RPMI7951 (cell line): Measurements from ENCODE around the gene PIGS. TPM values are rescaled to one million over a fixed set of nuclear protein-coding genes. Genes with fewer than 3 reads are reported as not detected.
"Not testable (repeated sequence)": the region's sequence is repeated elsewhere in the genome, so short reads cannot be mapped to it uniquely, and the experiment has no call there.

Experiments used
- DNase-seq: peaks from one replicate; pipeline ENCODE4 v3.0.0-alpha.2; 2012; ENCODE audit warnings: low read depth
- total RNA-seq: library from RNA; depleted of rRNA; stranded (reverse); fragments of >200 nt; shearing (Covaris generic); gene quantifications from 2 replicates; pipeline ENCODE4 v1.2.3, GENCODE V29; 2014

The PIGS gene
- total RNA-seq, 1 experiment from 2014 or later: 58.8 TPM

GRCh38 chr17:28529013-28529400 lies 42.3 kb downstream of the PIGS start:
- no peak for DNase-seq

GRCh38 chr17:28528327-28529012 lies 42.9 kb downstream of the PIGS start:
- DNase-seq: peak; percentile 17

GRCh38 chr17:28527859-28528258 lies 43.5 kb downstream of the PIGS start:
- DNase-seq: no peak

GRCh38 chr17:28527181-28527681 lies 44.1 kb downstream of the PIGS start:
- no peak for DNase-seq

GRCh38 chr17:28526381-28526780 lies 44.9 kb downstream of the PIGS start:
- no peak for DNase-seq

- no peak for DNase-seq
Observed at GRCh38 chr17:28524476-28525424, 46.6 kb downstream of the PIGS start.

- no peak for DNase-seq
Observed at GRCh38 chr17:28523876-28524275, 47.4 kb downstream of the PIGS start.

GRCh38 chr17:28523186-28523585 lies 48.1 kb downstream of the PIGS start:
- DNase-seq: no peak

- not testable (repeated sequence) for DNase-seq
Observed at GRCh38 chr17:28522281-28522680, 49.0 kb downstream of the PIGS start.

- DNase-seq: no peak
Observed at GRCh38 chr17:28521311-28522085, 49.8 kb downstream of the PIGS start.

GRCh38 chr17:28520687-28521086 lies 50.6 kb downstream of the PIGS start:
- DNase-seq: no peak

GRCh38 chr17:28519236-28519635 lies 52.1 kb downstream of the PIGS start:
- DNase-seq: no peak

- no peak for DNase-seq
Observed at GRCh38 chr17:28518578-28518977, 52.7 kb downstream of the PIGS start.

- no peak for DNase-seq
Observed at GRCh38 chr17:28518132-28518531, 53.2 kb downstream of the PIGS start.

- DNase-seq: no peak
Observed at GRCh38 chr17:28515518-28515917, 55.8 kb downstream of the PIGS start.

GRCh38 chr17:28514561-28515002 lies 56.7 kb downstream of the PIGS start:
- no peak for DNase-seq

GRCh38 chr17:28513476-28513875 lies 57.8 kb downstream of the PIGS start:
- DNase-seq: no peak

GRCh38 chr17:28511858-28512461 lies 59.4 kb downstream of the PIGS start:
- no peak for DNase-seq

- no peak for DNase-seq
Observed at GRCh38 chr17:28509789-28510188, 61.5 kb downstream of the PIGS start.

- no peak for DNase-seq
Observed at GRCh38 chr17:28508211-28508724, 63.1 kb downstream of the PIGS start.

GRCh38 chr17:28507567-28508203 lies 63.6 kb downstream of the PIGS start:
- DNase-seq: no peak
